Central memory CD4-positive, alpha-beta T cell (primary cell): Measurements from ENCODE around the gene COL18A1.
"Not testable (repeated sequence)": the region's sequence is repeated elsewhere in the genome, so short reads cannot be mapped to it uniquely, and the experiment has no call there.

Experiments used
- DNase-seq: peaks from one replicate; pipeline ENCODE4 v3.0.0; 2022
- total RNA-seq, 3 experiments: gene quantifications; one replicate each; lab custom pipeline; 2026; lab: John Stamatoyannopoulos, UW

The COL18A1 gene
- 10.6 to 74.1 (median 52.6) reads per million in 3 experiments for total RNA-seq

DNA sequence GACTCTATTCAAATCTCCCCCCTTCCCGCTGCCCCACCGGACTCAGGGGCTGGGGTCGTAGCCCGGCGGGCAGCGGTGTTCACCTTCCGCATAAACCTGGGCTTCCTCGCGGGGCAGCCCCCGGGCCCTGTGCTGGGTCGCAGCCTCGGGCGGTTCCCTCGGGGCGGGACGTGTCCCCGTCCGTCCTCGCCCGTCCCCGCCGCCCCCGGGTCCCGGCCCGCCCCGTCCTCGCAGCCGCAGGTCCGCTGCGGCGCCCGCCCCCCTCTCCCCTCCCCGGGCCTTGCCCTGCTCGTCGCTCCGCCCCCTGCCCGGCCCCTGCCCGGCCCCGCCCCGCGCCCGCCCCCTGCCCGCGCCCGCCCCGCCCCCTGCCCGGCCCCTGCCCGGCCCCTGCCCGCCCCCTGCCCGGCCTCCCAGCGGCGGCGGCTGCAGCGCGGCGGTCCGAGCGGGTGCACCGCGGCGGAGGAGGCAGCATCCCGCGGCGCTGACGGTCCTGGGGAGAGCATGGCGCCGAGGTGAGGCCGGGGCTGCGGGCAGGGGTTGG, at the start of gene COL18A1:
TSS of gene COL18A1 (plus strand) at position 436 of the 541 bp plus-strand sequence. CDS start at position 502, 66 bp downstream.
- DNase-seq: no peak

DNA sequence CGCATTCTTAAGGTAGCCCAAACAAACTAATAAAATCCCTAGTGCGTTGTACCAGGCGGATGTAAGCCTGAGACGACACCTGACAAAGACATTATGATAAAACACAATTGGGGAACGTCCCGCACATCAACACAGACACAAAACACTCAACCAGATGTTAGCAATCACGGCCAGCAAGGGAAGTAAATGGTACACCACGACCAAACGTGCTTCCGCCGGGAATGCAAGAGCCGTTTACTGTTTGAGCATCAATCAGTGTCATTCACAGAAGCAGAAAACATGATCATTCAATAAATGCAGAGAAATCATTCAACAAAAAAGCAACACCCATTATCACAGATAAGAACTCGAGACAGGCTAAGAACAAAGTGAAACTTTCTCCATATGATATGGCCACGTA, 49.4 kb upstream of the COL18A1 start:
- no peak for DNase-seq

DNA sequence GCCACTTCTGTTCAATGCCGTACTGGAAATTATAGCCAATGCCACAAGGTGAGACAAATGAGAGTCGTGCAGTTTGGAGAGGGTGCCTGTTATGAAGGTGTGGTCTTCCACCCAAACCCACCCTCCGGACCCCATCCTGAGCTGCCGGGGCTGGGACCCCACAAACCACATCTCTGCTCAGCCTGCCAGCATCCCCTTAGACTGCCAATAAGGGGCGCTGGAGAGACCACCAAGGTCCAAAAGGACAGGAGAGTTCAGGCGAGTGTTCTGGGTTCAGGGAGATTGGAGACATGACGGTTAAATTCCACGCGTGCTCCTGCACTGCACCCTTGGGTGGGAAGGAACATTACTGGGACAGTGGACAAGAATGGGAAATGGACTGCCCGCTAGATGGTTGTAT, 48.7 kb upstream of the COL18A1 start:
- DNase-seq: no peak

DNA sequence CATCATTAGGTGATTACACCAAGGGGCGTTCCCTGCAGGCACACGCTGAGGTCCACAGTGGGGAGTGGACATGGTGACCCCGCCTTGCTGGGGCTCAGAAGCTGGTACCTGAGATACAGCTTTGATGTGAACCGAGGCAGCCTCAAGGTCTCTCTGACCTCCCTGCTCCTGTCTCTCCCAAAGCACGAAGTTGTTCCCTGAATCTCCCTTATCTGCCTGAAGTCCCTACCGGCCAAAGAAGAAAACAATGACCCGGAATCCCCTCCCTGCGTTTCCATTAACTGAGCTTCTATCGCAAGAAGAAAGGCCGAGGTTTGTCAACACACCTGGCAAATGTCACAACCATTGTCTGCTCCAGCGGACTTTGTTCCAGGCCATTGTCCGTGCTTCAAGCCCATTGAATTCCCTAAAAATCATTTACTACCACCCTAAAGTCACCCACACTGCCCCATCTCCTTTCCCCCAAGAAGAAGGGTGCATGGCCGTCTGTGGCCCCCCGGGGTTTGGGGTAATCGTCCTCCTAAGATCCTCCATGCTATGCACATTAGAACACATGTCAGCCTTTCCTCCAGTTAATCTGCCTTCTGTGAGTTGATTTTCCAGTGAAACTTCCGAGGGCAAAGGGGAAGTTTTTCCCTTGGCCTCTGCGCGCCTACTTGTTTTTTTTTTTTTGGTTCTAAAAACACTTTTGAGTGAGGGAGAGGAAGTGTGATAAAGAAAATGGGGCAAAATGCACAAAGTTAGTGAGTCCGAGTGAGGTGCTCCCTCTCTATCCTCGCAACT, 48.1 kb upstream of the COL18A1 start:
- no peak for DNase-seq

DNA sequence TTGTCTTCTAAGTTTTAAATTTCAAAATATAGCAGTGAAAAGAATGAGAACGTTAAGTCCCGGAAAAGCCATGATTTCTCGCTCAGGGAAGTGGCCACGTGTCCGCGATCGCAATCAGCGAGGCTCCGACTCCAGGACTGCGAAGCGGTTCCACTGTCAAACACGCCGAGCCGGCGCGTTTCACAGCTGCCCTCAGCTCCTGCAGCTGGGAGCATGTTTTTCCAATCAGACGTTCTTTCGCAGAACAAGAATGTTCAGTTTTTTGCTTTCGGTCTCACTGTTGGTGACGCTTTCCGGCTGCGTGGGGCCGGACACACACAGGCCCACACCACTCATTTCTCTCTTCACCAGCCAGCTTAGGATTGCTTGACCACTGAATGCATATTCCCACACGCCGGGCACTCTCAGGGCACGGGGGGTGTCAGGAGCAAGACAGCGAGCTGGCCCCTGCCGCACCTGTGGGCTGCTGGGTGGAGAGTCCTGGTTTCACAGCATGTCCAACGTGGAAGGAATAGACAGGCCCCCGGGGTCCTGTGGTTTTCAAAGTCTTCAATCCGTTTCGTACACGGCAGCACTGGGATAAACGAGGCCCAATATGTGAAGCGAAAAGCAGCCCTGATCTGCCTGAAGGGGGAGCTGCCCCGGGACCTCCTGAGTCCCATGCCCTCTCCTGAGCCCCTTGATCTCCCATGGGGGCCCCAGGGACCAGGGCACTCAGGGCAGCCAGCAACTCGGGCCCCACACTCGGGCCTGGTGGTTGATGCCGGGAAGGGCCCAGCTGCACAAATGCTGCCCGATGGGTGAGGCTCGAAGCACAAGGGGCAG, 47.3 kb upstream of the COL18A1 start:
- DNase-seq: no peak

DNA sequence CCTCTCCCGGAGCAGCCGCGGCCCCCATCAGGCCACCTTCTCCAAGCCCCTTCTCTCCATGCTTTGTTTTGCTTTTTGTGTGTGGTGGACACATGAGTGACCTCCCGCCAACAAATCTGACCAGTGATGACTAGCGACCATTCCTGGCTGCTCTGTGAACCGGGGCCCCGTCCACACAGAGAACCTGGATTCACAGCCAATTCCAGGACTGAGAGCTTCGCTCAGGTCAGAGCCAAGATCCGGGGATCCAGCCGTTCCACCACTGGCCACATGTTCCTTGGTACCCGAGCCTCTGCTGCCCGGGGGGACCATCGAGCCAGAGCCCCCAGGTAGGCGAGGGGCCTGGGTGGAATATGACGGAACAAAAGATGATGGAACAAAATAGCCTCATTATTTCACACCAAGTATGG, 46.7 kb upstream of the COL18A1 start:
- no peak for DNase-seq

DNA sequence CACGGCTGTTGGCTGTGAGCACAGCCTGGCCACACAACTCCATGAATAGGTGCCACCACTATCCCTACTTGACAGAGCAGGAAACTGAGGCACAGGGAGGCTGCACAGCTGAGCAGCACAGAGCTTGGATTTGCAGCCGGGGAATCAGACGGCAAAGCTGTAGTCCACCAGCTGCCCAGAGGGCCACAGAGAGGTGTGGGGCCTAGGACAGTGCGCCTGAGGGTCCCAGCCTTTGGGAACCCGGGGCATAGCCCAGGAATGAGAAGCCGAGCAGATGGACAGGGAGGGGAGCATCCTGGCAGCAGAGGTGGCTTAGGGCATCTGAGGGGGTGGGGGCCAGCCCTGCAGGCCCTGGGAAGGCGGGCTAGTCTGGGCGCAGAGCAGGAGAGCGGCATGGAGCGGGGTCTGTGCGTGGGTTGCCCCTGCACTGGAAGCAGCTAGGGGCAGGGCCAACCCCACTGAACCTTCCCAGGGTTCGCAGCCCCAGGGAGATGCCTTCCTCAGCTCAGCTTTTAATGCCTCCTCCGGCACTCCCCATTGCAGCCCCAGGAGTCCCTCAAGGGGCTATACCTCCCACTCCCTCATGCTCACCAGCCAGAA, 46.2 kb upstream of the COL18A1 start:
- no peak for DNase-seq

DNA sequence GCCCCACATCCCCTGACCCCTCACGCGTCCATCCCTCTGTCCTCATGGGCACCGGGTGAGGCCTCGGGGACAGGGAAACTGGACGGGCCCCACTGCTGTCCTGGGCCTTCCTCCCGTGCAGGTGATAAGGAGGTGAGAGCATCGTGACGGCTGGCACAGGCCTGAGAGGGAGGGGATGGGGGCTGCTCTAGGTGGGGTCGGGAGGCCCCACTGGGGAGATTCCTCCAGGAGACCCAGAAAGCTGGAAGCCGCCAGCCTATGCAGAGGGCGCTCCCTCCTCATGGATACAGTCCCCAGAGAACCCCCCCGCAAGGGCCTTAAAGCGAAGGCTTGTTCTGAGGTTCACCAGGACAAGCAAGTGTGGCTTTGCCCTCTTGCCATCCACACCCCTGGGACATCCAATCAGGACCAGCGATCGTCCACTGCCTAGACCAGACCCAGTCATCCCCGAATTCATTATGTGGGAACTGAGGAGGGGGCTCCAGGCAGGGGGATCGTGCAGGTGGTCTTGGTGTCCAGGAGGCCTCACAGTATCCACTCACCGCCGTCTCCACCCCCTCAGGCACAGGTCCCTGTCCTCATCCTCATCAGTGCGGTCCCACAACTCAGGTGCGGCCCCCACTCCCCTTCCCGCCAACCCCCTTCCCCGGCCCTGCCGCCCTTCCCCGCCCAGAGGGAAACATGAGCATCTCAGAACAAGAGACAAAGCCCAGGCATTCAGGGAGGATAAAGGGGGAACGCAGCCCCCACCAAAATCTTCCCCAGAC, 45.3 kb upstream of the COL18A1 start:
- DNase-seq: no peak

DNA sequence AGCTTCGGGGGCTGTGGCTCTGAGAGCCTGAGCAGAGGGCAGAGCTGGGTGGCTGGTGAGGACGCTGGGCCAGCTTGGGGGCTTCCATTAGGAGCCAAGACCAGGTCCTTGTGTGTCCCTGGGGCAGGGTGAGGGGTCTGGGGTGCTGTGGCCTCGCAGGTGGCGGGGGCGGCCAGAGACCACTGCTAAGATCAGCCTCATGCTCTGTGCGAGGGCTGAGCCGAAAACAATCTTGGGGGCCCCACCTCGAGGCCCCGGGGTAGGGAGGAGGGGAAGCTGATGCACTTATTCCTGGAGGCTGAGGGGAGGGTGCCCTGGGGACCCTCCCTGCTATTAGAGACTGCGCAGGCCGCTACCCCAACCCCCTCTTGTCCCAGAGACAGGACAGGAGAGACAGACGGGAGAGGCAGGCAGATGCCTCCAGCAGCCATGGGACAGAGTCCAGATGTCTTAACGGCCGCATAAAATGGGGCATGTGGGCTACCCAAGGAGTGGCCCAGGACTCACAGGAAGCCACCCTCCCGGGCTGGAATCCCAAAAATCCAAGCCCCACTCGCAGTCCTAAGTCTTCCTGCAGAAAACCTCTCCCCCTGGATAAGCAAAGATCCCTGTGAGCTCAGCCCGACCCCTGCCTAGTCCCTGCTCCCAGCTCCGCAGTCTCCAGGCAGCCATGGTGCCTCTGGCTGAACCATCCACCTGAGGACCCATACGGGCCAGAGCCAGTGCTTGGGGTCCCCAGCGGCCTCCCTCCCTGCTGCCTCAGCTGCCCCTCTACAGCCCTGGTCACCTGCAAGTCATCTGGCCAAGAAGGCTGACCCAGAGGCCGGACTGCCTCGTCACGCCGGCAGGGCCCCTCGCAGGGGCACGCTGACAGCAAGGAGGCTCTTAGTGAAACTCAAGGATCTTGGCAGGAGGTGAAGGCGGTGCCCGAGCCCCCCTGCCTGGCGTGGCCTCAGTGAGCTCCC, 43.6 kb upstream of the COL18A1 start:
- DNase-seq: no peak

DNA sequence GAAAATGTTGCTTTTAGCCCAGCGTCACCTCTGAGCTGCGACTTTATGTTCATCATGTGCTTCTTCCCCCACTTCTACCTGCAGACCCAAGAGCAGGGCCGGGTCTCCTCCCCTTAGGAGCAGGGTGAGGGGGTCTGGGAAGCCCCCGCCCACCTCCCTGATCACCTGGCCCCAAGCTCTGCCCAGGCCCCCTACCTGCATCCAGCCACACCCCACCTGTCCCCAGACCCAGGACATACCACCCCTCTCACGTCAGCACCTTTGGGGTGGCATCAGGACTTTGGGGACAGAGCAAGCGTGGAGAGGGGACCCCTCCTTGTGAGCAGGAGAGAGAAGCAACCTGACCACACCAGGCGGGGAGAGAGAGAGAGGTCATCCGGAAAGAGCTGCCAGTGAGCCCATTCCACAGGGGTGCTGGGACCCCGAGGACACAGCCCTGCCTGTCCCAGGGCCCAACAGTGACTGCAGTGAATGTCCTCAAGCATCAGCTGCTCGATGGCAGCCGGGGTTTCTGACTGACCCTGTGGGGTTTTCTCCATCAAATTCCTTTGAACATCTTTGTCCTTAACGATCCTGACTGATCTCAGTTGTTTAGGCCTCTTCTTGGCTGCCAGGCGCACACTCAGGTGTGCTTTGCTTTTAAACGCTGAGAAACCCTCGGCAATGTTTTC, 42.8 kb upstream of the COL18A1 start:
- DNase-seq: no peak

DNA sequence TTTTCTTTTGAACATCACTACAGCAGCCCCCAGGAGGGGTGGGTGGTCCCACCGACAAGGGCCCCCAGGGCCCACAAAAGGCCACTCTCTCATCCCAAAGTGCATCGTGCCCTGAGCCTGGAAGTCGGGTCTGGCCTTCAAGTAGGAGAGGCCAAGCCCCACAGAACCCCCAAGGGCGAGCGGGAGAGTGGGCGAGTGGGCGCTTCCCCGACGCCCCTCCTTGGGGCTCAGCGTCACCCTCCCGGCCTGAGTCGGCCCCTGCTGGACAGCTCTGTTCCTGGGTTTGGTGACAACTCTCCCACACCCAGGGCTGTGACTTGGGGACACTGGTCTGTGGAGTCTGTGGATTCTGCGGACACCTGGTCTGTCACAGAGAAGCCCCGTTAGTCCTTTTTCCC, 42.2 kb upstream of the COL18A1 start:
- DNase-seq: no peak

DNA sequence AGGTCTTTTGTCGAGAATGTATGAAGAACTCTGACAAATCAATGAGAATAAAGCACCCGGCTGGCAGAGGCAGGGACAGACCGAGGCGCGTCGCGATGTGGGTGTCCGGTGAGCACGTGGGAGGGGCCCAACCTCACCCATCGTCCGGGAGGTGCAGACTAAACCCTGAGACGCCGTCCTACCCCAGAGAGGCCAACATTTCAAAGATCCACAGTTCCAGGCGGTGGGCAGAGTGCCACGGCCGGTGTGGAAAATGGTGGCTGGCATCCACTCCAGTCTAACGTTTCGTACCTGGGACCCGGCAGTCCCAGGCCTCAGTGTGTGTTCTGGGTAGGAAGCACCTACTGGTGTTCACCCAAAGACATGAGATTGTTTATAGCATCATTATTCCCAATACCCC, 41.7 kb upstream of the COL18A1 start:
- DNase-seq: not testable (repeated sequence)

DNA sequence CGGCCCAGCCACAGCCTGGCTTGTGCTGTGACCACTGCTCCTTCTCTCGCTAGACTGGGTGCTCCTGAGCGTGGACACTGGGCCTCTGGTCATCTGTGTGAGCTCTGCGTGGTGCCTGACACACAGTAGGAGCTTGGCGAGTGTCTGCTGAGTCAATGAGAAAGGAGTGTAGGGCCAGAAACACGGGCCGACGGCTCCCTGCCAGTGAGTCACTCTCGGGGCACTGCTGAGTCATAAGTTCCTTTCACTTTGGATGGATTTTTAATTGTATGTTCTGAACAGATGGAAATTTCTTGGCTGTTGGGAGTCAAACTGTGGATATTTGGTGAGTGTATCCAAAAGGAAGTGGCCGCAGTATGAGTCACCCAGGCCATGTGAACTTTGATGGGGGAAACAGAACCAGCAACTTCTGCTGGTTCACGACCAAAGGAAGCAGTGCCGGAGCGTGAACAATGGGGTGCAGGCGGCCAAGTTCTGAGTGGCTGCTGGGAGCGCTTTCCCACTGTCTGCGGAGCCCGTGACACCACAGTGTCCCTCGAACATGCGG, 41.0 kb upstream of the COL18A1 start:
- no peak for DNase-seq

DNA sequence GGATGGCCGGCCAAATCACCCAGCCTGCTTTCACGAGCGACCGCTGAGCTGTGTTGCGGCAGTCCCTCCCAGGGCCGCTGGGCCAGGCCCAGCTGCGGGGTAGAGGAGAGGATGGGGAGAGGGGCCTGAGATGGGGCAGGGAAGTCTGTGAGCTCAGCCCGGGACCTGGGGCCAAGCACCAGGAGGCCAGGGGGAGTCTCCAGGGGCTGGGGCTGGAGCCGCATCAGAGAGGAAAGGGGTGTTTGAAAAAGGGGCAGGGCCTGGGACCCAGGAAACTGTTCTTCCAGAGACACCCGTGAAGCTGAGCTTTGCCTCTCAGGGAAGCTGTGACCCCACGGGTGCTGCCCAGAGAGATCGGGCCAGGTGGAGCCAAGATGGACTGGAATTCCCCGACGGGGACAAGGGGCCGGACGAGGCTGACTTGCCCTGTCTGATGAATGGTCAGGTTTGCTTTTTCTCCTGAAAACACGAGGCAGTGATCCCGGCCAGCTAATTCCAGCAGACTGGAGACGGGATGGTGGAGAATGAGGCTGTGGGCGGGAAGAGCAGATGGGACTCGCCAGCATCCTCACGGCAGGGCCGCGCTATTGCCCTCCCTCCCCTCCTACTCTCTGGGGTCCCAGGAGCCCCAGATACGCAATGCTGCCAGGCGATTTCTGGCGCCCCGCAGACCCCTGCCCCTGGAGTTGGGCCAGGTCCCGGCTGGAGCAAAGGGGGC, 40.3 kb upstream of the COL18A1 start:
- no peak for DNase-seq

DNA sequence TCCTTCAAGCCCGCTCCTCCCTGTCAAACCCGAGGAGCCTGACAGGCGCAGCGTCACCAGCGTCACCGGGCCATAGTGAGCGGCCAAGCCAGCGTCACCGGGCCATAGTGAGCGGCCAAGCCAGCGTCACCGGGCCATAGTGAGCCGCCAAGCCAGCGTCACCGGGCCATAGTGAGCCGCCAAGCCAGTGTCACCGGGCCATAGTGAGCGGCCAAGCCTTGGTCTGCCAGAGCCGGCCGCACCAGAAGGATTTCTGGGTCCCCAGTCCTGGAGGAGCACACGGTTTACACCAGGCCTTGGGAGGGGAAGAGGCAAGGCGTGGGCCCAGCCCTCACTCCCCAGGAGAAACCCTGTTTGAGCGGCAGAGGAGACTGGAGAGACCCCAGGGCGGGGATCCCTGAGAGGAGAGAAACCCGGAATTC, 39.8 kb upstream of the COL18A1 start:
- no peak for DNase-seq

DNA sequence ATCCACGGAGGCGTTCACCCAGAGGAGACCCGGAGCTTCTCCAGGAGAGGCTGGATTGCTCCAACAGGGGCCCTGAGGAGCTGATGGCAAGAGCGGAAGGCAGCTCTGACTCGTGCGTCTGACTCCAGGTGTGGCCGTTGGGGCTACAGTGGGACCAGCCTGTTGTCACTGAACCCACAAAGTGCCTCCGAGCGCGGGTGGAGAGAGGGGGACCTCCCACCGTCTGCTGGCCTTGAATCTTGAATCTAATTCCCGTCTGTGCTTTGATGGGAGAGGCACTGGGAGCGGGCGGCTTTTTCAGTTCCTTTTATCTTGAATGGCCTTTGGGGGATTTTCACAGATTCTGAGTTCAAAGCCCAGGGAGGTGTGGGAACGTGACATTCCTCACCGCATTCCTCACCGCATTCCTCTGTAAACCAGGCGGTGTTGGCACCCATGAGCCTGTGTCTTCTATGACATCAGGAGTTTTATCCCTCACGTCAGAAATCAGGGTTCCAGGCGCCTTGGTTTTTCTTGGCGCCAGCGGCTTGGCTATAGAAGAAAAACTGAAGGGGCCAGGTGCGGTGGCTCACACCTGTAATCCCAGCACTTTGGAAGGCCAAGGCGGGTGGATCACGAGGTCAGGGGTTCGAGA, 39.2 kb upstream of the COL18A1 start:
- DNase-seq: no peak

DNA sequence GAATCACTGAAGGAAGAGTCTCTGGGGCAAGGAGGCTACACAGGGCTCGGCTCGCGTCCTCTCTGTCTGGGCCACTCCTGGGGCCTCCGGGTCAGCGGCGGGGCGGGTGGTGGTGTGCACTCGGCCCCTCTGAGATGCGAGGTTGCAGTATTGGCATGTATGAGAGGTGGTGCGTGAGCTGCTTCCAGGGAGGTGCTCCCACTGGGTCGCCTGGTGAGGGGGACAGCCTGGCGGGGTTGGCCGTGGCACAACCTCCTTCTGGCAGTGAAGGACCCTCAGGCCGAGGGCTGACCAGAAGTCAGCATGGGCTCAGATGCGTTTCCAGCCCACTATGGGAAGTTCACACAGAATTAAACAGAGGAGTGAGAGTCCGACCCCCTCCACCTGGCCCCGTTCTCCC, 38.5 kb upstream of the COL18A1 start:
- no peak for DNase-seq

DNA sequence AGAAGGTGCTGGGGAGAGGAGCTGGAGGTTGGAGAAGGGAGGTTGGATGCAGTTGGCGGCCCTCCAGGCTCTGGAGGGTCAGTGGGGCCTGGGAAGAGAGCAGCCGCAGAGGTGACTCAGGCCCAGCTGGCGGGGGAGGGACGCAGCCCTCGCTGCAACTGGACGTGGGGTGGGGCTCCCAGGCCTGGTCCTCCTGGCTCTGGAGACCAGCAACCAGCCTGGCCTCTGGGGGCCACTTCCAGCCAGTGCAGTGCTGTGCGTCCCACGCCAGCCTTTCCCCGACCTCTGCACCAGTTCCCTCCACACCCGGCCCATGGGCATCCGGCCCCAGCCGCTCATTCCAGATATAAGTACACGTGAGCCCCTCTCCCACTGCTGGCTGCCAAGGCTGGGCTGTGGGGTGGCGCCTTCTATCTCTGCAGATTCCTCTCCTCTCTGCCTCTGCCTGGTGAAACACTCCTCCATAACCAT, 38.0 kb upstream of the COL18A1 start:
- DNase-seq: no peak
